Measurements from ENCODE around the gene CHCHD5. TPM values are rescaled to one million over a fixed set of nuclear protein-coding genes. Genes with fewer than 3 reads are reported as not detected.
"Not testable (repeated sequence)": the region's sequence is repeated elsewhere in the genome, so short reads cannot be mapped to it uniquely, and the experiment has no call there.

CHCHD5 gene
- total RNA-seq, 1 experiment from 2014 or later: 32.3 TPM

- no peak overlapping the region for H3K18ac ChIP-seq (ENCODE audit: insufficient read length, low read depth, low read length)
- WGBS (ENCODE audit: extremely low coverage, insufficient read length, low lambda C conversion rate): no CpG with 5 or more reads among the region's 8 CpGs
- H4K20me1 ChIP-seq (ENCODE audit: control insufficient read depth, insufficient read depth, insufficient read length): no peaks in the 10 kb centered on the region
- Mint-ChIP-seq H3K9me3 (peaks cover 14 to 19% of the 10 kb centered on the region in 2 experiments; a peak in 3 of 5 replicates), H3K4me3 (no peak overlapping the region), H3K27me3 (ENCODE audit: low read depth) (peaks cover 11% of the 10 kb centered on the region; the same call in 1 of the 2 replicates), H3K4me1 (no peaks in the 10 kb centered on the region), H3K36me3 (ENCODE audit: insufficient read depth in 1 of 3, low read depth in 3 of 3) (no peaks in the 10 kb centered on the region), H3K27ac (no peak overlapping the region)
- no peaks in the 10 kb centered on the region for H3K79me2 ChIP-seq (ENCODE audit: insufficient read depth, low read length)
- no peak overlapping the region for H2BK15ac ChIP-seq (ENCODE audit: low read depth, low read length)
- no peak overlapping the region for H2BK12ac ChIP-seq (ENCODE audit: insufficient read length, low read depth, low read length)
- H3K14ac ChIP-seq (ENCODE audit: insufficient read depth, low read length): no peak overlapping the region
- DNase-seq: no peak
- H3K23ac ChIP-seq (ENCODE audit: insufficient read length, low read depth, low read length): no peak overlapping the region
- no peak overlapping the region for H3K9ac ChIP-seq (ENCODE audit: extremely low read depth, insufficient read length, low read length)
- no peak overlapping the region for H2AFZ ChIP-seq (ENCODE audit: low read length)
- no peak overlapping the region for H3K27ac ChIP-seq (ENCODE audit: insufficient read length, low read depth, low read length)
- no peak for TF ChIP-seq CTCF (conservative IDR thresholded peaks at IDR 0.05)
- no peak overlapping the region for H4K91ac ChIP-seq (ENCODE audit: insufficient read length, low read depth, low read length)
- no peaks in the 10 kb centered on the region for H3K79me1 ChIP-seq (ENCODE audit: insufficient read depth, low read depth, low read length, poor library complexity, severe bottlenecking)
- H3K9me3 ChIP-seq (ENCODE audit: control insufficient read depth, low read depth, low read length): no peaks in the 10 kb centered on the region
- no peak overlapping the region for H2BK20ac ChIP-seq (ENCODE audit: low read depth, low read length, poor library complexity, severe bottlenecking)
- no peak overlapping the region for H4K8ac ChIP-seq (replicated peaks; ENCODE audit: insufficient read length, low read depth, low read length)
- no peaks in the 10 kb centered on the region for H3K23me2 ChIP-seq (ENCODE audit: insufficient read length, low read depth, low read length, poor library complexity, severe bottlenecking)
- no peak overlapping the region for H3K4ac ChIP-seq (ENCODE audit: low read depth, low read length)
- no peaks in the 10 kb centered on the region for H3K4me1 ChIP-seq (ENCODE audit: insufficient read depth, low read length)
- no peak overlapping the region for H2BK5ac ChIP-seq (ENCODE audit: insufficient read length, low read length)
- H2BK120ac ChIP-seq (ENCODE audit: low read depth, low read length, poor library complexity, severe bottlenecking): no peak overlapping the region
- H3K27me3 ChIP-seq (ENCODE audit: insufficient read depth, low read length): no peaks in the 10 kb centered on the region
- no peak overlapping the region for H3T11ph ChIP-seq (ENCODE audit: low read length)
- H4K5ac ChIP-seq (ENCODE audit: insufficient read length, low read depth, low read length): no peak overlapping the region
- no peak overlapping the region for H3K56ac ChIP-seq (ENCODE audit: insufficient read length, low read depth, low read length)
- no peak overlapping the region for H2AK5ac ChIP-seq (ENCODE audit: insufficient read length, low read length)
- no peak overlapping the region for H3K4me2 ChIP-seq (ENCODE audit: insufficient read depth, insufficient read length, low read length)
These were observed 23.4 kb downstream of the CHCHD5 start for GRCh38 chr2:112607680-112608438.

- H3K27ac ChIP-seq (ENCODE audit: insufficient read length, low read depth, low read length); H3K18ac ChIP-seq (ENCODE audit: insufficient read length, low read depth, low read length); H4K91ac ChIP-seq (ENCODE audit: insufficient read length, low read depth, low read length); H3K79me2 ChIP-seq (ENCODE audit: insufficient read depth, low read length); H3K14ac ChIP-seq (ENCODE audit: insufficient read depth, low read length); H3K23me2 ChIP-seq (ENCODE audit: insufficient read length, low read depth, low read length, poor library complexity, severe bottlenecking); H3K9ac ChIP-seq (ENCODE audit: extremely low read depth, insufficient read length, low read length); H3K36me3 Mint-ChIP-seq (ENCODE audit: insufficient read depth in 1 of 3, low read depth in 3 of 3); H2BK15ac ChIP-seq (ENCODE audit: low read depth, low read length); H3K4me1 ChIP-seq (ENCODE audit: insufficient read depth, low read length); H3K4ac ChIP-seq (ENCODE audit: low read depth, low read length); H4K5ac ChIP-seq (ENCODE audit: insufficient read length, low read depth, low read length); H3T11ph ChIP-seq (ENCODE audit: low read length); H3K4me2 ChIP-seq (ENCODE audit: insufficient read depth, insufficient read length, low read length); H2BK12ac ChIP-seq (ENCODE audit: insufficient read length, low read depth, low read length); H4K20me1 ChIP-seq (ENCODE audit: control insufficient read depth, insufficient read depth, insufficient read length); H2BK120ac ChIP-seq (ENCODE audit: low read depth, low read length, poor library complexity, severe bottlenecking); DNase-seq; H3K4me3 Mint-ChIP-seq; H2BK20ac ChIP-seq (ENCODE audit: low read depth, low read length, poor library complexity, severe bottlenecking); H3K56ac ChIP-seq (ENCODE audit: insufficient read length, low read depth, low read length); H2AK5ac ChIP-seq (ENCODE audit: insufficient read length, low read length); H2AFZ ChIP-seq (ENCODE audit: low read length); H3K23ac ChIP-seq (ENCODE audit: insufficient read length, low read depth, low read length); H2BK5ac ChIP-seq (ENCODE audit: insufficient read length, low read length); H3K9me3 ChIP-seq (ENCODE audit: control insufficient read depth, low read depth, low read length); H4K8ac ChIP-seq (replicated peaks; ENCODE audit: insufficient read length, low read depth, low read length); H3K79me1 ChIP-seq (ENCODE audit: insufficient read depth, low read depth, low read length, poor library complexity, severe bottlenecking); H3K27me3 ChIP-seq (ENCODE audit: insufficient read depth, low read length); H3K27ac Mint-ChIP-seq: not testable (repeated sequence)
- no CpG with 5 or more reads among the region's 4 CpGs for WGBS (ENCODE audit: extremely low coverage, insufficient read length, low lambda C conversion rate)
- Mint-ChIP-seq H3K27me3 (ENCODE audit: low read depth) (peaks cover 11% of the 10 kb centered on the region; the same call in 1 of the 2 replicates), H3K9me3 (peaks cover 14 to 19% of the 10 kb centered on the region in 2 experiments; a peak in 3 of 5 replicates), H3K4me1 (peaks cover 7 to 11% of the 10 kb centered on the region in 2 experiments; a peak in 2 of 4 replicates)
These were observed 24.9 kb downstream of the CHCHD5 start for GRCh38 chr2:112609320-112609719.
